NCI-H510A treated with DMSO at 0.1 percent for 48 hours (cell line): ENCODE data around the gene CDCP1.

Experiments
- DNase-seq: peaks from one replicate; lab custom pipeline; 2025; lab: John Stamatoyannopoulos, UW

Gene CDCP1

GRCh38 chr3:45139372-45140140 is 6.6 kb downstream of the CDCP1 start:
- no peak for DNase-seq

- DNase-seq = no peak
Observed at GRCh38 chr3:45137656-45138181, 8.5 kb downstream of the CDCP1 start.

DNA sequence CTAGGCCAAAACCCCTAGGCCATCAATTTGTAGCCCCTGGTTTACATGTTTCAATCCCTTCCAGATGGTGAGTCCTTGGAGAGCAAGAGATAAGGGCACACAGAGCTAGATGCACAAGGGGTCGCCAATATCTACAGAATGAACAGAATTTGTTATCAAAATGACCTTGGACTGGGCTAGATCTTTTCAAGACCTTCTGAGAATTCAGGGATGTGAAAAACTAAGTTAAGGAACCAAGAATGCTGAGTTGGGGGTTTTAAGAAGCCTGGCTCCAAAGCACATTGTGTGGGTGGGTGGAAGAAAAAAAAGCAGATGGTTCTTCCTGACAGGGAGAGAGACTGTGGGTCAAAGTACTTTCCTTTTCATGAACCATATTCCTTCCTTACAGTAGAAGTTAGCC is 10.2 kb downstream of the CDCP1 start:
- no peak for DNase-seq

GRCh38 chr3:45134758-45135521 is 11.2 kb downstream of the CDCP1 start:
- no peak for DNase-seq

GRCh38 chr3:45132568-45133211 is 13.5 kb downstream of the CDCP1 start:
- no peak for DNase-seq

GRCh38 chr3:45131201-45131600 is 15.0 kb downstream of the CDCP1 start:
- no peak for DNase-seq

- no peak for DNase-seq
Observed at GRCh38 chr3:45130476-45130875, 15.7 kb downstream of the CDCP1 start.

- no peak for DNase-seq
Observed at GRCh38 chr3:45128950-45129349, 17.2 kb downstream of the CDCP1 start.

DNA sequence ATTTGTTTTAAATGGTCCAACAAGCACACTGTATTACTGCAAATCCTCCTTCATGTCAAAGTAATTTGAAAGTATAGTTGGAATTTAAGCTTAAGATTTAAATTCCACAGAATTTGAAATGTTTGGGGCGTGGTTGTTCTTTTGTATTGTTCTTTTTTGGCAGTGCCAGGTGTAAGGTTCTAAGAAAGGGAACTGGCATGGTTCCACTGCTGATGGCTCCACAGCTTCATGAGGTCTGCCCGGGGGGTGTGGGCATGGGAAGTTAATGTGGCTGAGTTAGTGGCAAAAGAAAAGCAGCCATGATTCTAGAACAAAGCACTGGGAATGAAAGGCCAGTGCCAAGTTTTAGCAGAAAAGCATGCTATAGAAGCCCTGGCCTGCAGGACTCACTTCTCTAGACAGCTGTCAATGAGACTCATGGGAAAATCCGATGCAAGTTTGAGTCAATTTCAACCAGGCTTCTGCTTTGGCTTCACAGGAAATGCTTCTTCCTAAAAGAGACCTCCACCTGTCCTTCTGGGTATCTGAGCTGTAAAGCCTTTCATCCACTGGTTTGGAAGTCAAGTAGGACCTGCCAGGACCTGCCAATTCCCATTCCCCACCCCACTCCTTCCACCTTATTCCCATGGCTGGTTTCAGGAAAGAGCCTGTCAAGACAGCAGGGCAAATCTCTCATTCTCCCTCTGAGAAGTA is 18.9 kb downstream of the CDCP1 start:
- no peak for DNase-seq

GRCh38 chr3:45126730-45127129 is 19.4 kb downstream of the CDCP1 start:
- no peak for DNase-seq

DNA sequence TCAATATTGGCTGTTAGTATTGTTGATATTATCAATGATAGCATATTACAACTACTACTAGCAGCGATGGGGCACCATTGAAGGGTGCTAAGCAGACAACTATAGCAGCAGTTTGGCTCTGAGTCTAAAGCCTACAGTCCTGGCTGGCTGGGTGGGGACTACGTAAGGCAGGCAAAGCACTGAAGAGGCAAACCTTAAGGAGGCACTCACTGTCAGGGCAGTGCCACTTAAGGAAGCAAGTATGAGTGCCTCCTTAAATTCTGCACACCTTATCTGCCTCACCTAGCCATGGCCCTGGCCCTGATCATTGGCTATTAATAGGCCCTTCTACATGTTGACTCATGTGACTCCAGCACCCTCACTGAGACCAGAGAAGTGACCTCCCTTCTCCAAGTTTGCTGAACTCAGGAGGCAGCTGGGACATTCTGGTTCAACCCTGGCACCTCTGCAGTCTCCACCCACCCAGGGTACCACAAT is 20.6 kb downstream of the CDCP1 start:
- no peak for DNase-seq

DNA sequence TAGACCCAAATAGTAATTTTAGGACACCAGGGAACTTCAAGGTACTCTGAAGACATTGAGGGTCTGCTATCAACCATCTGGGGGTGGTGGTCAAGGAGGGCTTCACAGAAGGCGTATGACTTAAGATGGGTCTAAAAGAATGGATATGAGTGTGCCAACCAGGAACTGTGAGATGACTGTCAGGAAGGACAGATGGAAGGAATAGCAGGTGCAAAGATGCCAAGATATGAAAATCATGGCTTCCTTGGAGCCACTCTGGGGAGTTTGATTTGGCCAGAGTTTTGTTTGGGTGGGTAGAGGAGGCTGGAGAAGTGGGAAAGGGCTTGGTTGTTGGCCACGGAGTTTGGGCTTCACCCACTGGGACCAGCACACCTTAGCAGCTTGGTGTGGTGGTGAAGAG is 21.2 kb downstream of the CDCP1 start:
- no peak for DNase-seq

- DNase-seq = no peak
Observed at GRCh38 chr3:45124352-45124751, 21.8 kb downstream of the CDCP1 start.

DNA sequence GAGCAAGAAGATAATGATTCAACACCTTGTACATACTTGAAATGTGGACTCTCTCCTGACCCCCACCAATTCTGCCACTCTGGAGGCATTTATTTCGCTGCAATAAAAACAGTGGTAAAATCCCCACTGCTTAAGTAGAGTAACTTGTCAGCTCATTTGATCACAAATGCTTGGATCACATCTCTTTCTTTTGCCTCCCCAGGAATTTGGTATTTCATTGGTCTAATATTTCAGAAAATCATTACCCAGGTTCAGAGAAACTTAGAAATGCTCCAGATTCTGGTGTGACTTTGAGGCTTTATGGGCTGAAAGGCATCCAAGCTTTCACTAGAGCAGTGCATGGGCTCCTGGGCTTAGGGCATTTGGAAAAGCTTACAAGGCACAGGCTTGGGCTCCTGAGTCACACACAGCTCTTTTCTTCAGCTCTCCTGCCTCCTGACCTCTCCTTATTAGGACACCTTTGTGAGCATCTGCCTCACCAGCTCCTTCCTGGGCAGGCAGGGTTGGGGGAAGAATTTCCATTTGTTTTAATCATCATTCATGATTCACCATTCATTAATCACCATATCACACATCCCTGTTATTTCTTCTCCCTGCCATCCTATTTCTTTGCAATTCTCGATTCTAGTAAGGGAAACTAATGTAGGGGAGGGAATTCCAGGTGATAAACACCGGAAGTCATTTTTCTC is 22.5 kb downstream of the CDCP1 start:
- DNase-seq = no peak

DNA sequence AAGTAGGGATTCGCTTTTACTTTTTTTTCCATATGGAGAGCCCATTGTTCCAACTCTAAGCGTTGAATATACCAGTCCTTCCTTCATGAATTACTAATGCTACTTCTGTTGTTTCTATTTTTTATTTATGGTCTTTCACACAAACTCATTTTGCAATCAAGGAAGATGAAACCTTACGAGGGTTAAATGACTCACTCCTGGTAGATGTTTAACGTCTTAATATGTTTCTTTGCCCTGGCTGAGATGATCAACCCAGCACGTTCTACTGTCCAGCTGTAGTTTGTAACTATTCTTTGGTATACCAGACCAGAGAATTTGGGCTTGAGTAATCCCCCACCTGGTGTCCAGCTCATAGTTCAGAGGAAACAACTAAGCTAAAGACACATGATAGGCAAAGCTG is 23.1 kb downstream of the CDCP1 start:
- DNase-seq = no peak

DNA sequence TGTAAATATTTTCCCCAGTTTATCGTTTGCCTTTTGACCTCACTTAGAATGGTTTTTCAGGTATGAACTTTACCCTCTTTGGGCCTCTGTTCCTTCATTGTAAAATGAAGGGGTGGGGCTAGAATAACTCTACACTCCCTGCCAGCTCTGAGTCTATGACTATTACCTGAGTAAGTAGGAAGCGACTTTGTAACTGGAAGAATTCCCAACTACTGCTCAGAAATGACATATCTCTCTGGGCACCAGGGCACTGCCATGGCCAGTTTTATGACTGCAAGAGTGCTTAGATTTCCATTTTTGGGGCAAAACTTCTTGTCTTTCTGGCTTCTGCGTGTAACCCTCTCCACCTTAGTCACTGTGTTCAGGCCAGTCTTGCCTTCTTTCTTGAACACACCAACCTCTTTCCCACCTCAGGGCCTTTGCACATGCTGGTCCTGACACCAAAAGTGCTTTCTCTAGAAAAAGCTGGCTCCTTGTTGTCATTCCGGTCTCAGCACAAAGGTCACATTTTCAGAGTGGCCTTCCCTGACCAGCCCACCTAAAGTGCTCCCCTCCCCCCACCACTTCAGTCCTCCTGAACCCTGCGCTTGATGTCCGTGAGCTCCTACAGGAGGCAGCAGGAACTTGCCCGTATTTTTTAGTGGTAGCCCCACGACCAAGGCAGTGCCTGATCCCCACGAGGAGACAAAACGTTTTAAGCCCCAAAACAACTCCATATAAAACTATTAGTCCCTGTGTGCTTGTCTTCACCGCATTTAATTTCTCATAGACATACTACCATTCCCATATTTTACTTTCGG is 25.6 kb downstream of the CDCP1 start:
- DNase-seq = no peak

- DNase-seq = no peak
Observed at GRCh38 chr3:45119824-45120358, 26.3 kb downstream of the CDCP1 start.

GRCh38 chr3:45119376-45119775 is 26.8 kb downstream of the CDCP1 start:
- DNase-seq = no peak

GRCh38 chr3:45118615-45119071 is 27.5 kb downstream of the CDCP1 start:
- no peak for DNase-seq

DNA sequence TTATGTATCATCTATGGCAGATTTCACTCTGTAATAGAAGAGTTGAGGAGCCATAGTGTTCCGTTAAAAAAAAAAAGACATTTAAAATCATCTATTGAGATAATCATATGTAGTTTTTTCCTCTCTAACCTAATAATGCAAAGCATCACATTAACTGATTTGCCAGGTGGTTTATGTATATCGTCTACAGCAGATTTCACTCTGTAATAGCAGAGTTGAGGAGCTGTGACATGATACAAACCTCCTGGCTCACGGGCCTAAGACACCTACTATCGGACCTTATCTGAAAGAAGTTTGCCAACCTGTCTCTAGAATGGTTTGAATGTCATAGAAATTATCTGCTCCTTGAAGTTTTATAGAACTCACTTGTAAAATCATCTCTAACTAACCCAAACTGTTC is 29.8 kb downstream of the CDCP1 start:
- DNase-seq = no peak
